Measurements from ENCODE around the gene CHAF1B. TPM values are rescaled to one million over a fixed set of nuclear protein-coding genes. Genes with fewer than 3 reads are reported as not detected.

Gene CHAF1B
- total and polyA plus RNA-seq, 8 donors = 1.5 to 4.6 (median 3.1) TPM

GRCh38 chr21:36354918-36355680, 30.1 kb upstream of the CHAF1B start:
- H3K27ac ChIP-seq = no peak overlapping the region
- 90 to 92% methylated on average over 5 of the region's 5 CpGs for WGBS, 2 donors
- no peak for TF ChIP-seq CTCF (IDR thresholded peaks at IDR 0.05)
- FAIRE-seq (no peak), DNase-seq (no peak), ATAC-seq (no peak)
- H3K36me3 ChIP-seq = peaks cover 0 to 30% (median 12%) of the 10 kb centered on the region in 3 donors
- no peaks in the 10 kb centered on the region for H3K4me1 ChIP-seq
- H3K27me3 ChIP-seq = no peaks in the 10 kb centered on the region
- H3K4me3 ChIP-seq = no peak overlapping the region
- intact Hi-C loops (cut with DNase I) = no loop called here
- H3K9me3 ChIP-seq = no peaks in the 10 kb centered on the region

- intact Hi-C loops (cut with DNase I) = no loop called here
- no peak for DNase-seq
- ATAC-seq = no peak
- H3K9me3 ChIP-seq = no peaks in the 10 kb centered on the region
- H3K27me3 ChIP-seq = no peaks in the 10 kb centered on the region
- H3K4me1 ChIP-seq = no peaks in the 10 kb centered on the region
- H3K4me3 ChIP-seq = no peak overlapping the region
- no peak for TF ChIP-seq CTCF (IDR thresholded peaks at IDR 0.05)
- H3K36me3 ChIP-seq = peaks cover 0 to 37% (median 18%) of the 10 kb centered on the region in 3 donors
- 57 to 63% methylated on average over 2 of the region's 2 CpGs for WGBS, 2 donors
- FAIRE-seq = no peak
- H3K27ac ChIP-seq = no peak overlapping the region
These were observed 29.3 kb upstream of the CHAF1B start for GRCh38 chr21:36355868-36356267.

- Histone ChIP-seq H3K9me3 (no peaks in the 10 kb centered on the region), H3K4me3 (no peak overlapping the region), H3K36me3 (peaks cover 0 to 60% (median 23%) of the 10 kb centered on the region in 3 donors), H3K4me1 (no peaks in the 10 kb centered on the region), H3K27me3 (no peaks in the 10 kb centered on the region), H3K27ac (no peak overlapping the region)
- DNase-seq = no peak
- no peak for FAIRE-seq
- intact Hi-C loops (cut with DNase I) = no loop called here
- no peak for TF ChIP-seq CTCF (IDR thresholded peaks at IDR 0.05)
- WGBS, 2 donors = 86 to 97% methylated on average over 2 of the region's 2 CpGs
- ATAC-seq = no peak
These were observed 26.0 kb upstream of the CHAF1B start for GRCh38 chr21:36359185-36359584.

GRCh38 chr21:36369064-36369685, 16.0 kb upstream of the CHAF1B start:
- FAIRE-seq (no peak), DNase-seq (no peak), ATAC-seq (no peak)
- Histone ChIP-seq H3K27ac (no peak overlapping the region), H3K36me3 (peaks cover 0 to 72% (median 38%) of the 10 kb centered on the region in 3 donors), H3K4me3 (no peak overlapping the region), H3K9me3 (no peaks in the 10 kb centered on the region), H3K27me3 (no peaks in the 10 kb centered on the region), H3K4me1 (no peaks in the 10 kb centered on the region)
- no peak for TF ChIP-seq CTCF (IDR thresholded peaks at IDR 0.05)
- WGBS, 2 donors = 89 to 90% methylated on average over 7 of the region's 7 CpGs
- intact Hi-C loops (cut with DNase I) = no loop called here

GRCh38 chr21:36375994-36376393, 9.2 kb upstream of the CHAF1B start:
- Histone ChIP-seq H3K27ac (peak overlapping the region in 1 of 4 donors; percentile 68), H3K27me3 (no peaks in the 10 kb centered on the region), H3K4me3 (no peak overlapping the region), H3K4me1 (peaks cover 0 to 12% (median 0%) of the 10 kb centered on the region in 3 donors), H3K36me3 (peaks cover 0 to 13% (median 9%) of the 10 kb centered on the region in 3 donors), H3K9me3 (no peaks in the 10 kb centered on the region)
- DNase-seq (no peak), FAIRE-seq (no peak), ATAC-seq (no peak)
- TF ChIP-seq CTCF (IDR thresholded peaks at IDR 0.05) = no peak
- intact Hi-C loops (cut with DNase I) = no loop called here
